Measurements from ENCODE around the gene GIPR. TPM values are rescaled to one million over a fixed set of nuclear protein-coding genes. Genes with fewer than 3 reads are reported as not detected.
"Not testable (repeated sequence)": the region's sequence is repeated elsewhere in the genome, so short reads cannot be mapped to it uniquely, and the experiment has no call there.

Gene GIPR
- total RNA-seq, 1 experiment from 2014 or later = 0.23 TPM

GRCh38 chr19:45645631-45646344 lies 22.2 kb upstream of the GIPR start:
- peak; percentile 77 for DNase-seq (ENCODE audit: low read depth)

- DNase-seq (ENCODE audit: low read depth) = no peak
These were observed 21.7 kb upstream of the GIPR start for GRCh38 chr19:45646345-45646698.

- no peak for DNase-seq (ENCODE audit: low read depth)
These were observed 17.3 kb upstream of the GIPR start for GRCh38 chr19:45650722-45651121.

GRCh38 chr19:45653634-45654033 lies 14.4 kb upstream of the GIPR start:
- DNase-seq (ENCODE audit: low read depth) = no peak

- DNase-seq (ENCODE audit: low read depth) = no peak
These were observed 12.9 kb upstream of the GIPR start for GRCh38 chr19:45655073-45655472.

GRCh38 chr19:45657520-45658167 lies 10.4 kb upstream of the GIPR start:
- DNase-seq (ENCODE audit: low read depth) = no peak

GRCh38 chr19:45659096-45659729 lies 8.8 kb upstream of the GIPR start:
- DNase-seq (ENCODE audit: low read depth) = no peak

DNA sequence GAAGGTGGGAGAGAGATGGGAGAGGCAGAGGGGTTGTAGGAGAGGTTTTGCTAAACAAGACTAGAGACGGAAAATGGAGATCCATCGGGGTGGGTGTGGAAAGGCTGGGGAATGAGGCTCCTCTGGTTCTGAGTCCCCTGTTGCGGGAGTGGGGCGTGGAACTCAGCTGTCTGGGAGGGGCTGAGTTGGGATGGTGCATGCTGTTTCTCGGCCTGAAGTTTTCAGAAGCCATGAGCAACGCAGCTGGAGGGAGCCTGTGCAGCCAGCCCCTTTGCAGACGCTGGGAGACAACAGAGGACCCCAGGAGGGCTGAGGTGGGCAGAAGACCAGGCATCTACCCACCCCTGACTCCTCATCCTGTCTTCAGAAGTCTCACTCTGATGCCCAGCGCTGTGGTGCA lies 7.4 kb upstream of the GIPR start:
- no peak for DNase-seq (ENCODE audit: low read depth)

- no peak for DNase-seq (ENCODE audit: low read depth)
These were observed 4.2 kb upstream of the GIPR start for GRCh38 chr19:45663800-45664199.

DNA sequence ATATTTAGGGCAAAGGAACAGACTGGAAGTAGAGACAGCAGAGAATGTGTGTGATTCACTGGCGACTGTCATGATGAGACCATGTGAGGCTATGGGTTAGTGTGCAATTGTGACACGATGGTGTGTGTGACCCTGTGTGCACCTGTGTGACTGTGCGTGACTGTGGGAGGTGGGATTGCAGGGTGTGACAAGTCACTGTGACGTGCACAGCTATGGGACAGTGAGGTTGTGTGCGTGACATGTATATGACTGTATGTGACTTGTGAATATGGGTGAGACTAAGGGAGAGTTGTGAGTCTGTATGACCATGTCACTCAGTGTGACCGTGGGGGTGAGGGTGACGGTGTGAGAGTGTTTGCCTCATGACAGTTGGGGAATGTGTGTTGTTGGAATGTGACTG lies 3.4 kb upstream of the GIPR start:
- no peak for DNase-seq (ENCODE audit: low read depth)

DNA sequence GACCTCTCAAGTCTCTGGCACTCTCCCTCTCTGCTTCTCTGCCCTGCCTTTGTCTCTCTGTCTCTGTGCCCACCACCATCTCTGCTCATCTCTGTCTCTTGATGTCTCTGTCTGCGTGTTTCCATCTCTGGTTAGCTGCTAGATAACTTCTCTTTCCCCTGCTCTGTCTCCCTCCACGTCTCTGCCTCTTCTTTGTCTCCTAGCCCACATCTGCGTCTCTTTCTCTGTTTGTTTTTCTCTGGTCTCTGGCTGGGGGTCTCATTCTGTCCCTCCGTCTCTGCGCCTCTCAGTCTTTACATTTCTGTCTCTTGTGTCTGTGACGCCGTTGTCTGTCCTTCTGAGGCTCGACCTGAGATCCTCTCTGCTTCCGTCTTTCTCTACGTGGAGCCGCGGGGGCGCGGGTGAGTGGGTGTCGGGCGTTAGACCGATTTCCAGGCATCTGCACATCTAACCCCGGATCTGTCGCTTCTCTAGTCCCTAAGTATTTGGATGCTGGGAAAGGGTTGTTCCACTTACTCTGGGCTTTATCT lies 386 bp downstream of the GIPR start:
- DNase-seq (ENCODE audit: low read depth) = no peak

DNA sequence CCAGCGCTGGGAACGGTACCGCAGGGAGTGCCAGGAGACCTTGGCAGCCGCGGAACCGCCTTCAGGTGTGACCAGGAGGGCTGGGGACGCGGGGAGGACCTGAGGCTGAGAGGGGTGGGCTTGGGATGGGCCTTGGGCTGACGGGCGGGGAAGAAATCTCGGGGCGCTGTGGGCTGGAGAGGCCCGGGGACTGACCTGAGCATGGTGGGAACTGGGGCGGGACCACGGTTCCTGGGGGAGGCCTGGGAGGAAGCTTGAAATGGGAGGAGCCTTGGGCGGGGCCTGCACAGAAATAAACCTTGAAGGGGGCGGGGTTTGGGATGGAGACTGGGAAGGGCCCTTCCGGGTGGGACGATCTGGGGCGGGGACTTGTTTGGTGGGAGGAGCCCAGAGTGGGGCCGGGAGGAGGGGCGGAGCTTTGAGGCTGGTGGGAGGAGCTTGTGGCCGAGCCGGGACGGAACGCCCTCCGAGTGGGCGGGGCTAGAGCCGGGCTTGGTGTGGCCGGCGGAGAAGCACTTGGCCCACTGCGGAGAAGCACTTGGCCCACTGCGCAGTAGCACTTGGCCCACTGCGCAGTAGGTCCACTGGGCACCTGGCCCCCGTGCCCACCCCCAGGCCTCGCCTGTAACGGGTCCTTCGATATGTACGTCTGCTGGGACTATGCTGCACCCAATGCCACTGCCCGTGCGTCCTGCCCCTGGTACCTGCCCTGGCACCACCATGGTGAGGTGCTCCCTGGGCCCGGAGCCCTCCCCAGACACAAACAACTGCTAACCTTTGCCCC lies 2.8 kb downstream of the GIPR start:
- DNase-seq (ENCODE audit: low read depth) = no peak

DNA sequence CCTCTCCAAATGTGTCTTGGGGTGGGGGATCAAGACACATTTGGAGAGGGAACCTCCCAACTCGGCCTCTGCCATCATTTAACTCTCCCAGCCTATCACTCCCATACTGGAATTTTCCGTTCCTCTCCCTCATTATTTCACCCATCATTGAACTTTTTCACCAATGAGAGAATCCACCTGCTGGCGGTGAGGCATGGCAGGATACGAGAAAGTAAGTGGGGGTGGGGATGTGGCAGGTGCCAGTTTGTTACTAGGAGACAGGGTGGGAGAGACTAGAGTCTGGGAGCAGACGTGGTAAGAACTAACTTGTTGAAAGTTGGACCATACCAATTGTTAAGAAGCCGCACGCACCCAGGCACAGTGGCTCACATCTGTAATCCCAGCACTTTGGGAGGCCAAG lies 6.9 kb downstream of the GIPR start:
- DNase-seq (ENCODE audit: low read depth) = no peak

DNA sequence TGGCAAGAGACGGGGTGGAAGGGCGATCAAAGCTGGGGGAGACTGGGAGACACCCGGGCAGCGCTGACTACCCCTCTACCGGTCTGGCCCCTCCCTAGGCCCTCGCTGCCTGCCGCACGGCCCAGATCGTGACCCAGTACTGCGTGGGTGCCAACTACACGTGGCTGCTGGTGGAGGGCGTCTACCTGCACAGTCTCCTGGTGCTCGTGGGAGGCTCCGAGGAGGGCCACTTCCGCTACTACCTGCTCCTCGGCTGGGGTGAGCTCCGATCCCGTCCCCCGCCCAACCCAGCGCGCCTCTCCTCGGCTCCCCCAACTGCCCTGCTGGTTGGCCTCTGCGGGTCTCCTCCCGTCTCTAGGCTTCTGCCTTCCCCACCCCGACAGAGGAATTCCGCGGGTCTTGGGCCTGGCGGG lies 8.8 kb downstream of the GIPR start:
- DNase-seq (ENCODE audit: low read depth) = no peak

DNA sequence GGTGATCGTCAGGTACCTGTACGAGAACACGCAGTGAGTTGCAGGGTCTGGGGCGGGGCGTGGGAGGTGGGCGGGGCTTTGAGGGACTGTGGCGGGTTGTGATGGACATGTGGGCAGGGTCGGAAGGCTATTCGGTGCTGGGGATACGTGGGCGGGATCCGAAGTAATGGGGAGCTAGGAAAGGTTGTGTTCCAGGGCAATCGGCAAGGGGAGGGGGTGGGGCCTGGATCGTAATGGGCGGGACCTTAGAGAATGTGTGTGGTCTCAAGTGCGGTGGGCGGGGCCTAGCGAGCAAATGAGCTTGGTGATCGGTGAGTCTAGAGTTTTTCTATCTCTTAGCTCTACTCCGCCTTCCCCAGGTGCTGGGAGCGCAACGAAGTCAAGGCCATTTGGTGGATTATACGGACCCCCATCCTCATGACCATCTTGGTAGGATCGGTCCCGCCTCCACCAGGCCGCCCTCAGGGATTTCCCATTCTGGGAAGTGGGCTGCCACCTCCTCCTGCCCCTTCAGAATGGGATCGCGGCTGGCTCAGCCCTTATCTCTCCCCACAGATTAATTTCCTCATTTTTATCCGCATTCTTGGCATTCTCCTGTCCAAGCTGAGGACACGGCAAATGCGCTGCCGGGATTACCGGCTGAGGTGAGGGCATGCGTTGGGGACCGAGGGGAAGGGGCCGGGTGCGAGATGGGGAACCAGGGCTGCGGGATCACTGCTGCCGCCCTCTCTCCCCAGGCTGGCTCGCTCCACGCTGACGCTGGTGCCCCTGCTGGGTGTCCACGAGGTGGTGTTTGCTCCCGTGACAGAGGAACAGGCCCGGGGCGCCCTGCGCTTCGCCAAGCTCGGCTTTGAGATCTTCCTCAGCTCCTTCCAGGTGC lies 9.6 kb downstream of the GIPR start:
- DNase-seq (ENCODE audit: low read depth) = no peak

- DNase-seq (ENCODE audit: low read depth) = peak; percentile 90
These were observed 13.5 kb downstream of the GIPR start for GRCh38 chr19:45681391-45682015.

DNA sequence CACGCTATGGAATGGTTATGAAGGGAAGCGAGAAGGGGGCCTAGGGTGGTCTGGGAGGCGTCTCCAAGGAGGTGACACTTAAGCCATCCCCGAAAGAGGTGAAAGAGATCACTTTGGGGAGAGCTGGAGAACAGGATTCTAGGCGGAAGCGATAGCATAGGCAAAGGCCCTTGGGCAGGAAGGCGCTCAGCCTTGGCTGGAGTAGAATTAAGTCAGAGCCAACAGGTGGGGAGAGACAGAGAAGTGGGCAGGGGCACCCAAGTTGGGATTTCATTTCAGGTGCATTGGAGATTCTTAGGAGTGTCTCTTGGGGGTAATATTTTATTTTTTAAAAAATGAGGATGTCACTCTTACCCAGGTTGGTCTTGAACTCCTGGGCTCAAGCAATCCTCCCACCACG lies 14.1 kb downstream of the GIPR start:
- no peak for DNase-seq (ENCODE audit: low read depth)

DNA sequence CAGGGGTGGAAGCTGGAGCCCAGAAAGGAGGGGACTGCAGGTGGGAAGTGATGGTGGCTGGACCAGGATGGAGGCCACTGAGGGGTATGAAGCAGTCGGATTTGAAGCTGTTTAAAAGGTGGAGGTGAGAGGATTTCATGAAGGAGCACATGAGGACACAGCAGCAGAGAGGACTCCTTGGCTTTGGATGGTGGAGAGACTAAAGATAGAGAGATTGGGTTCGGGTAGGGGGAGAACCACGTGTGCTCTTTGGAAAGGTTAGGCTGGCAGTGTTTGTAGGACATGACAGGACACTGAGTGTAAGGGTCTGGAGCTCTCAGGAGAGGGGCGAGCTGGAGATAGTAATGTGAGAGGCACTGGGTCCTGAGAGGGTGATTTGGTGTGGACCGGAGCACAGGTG lies 14.9 kb downstream of the GIPR start:
- no peak for DNase-seq (ENCODE audit: low read depth)

GRCh38 chr19:45685045-45685444 lies 17.0 kb downstream of the GIPR start:
- not testable (repeated sequence) for DNase-seq (ENCODE audit: low read depth)

GRCh38 chr19:45687599-45687998 lies 19.6 kb downstream of the GIPR start:
- DNase-seq (ENCODE audit: low read depth) = no peak
